SK-N-SH (cell line): ENCODE measurements around the gene ZNF620.

Source experiments
- EP300 ChIP-seq, 2 experiments: IDR thresholded peaks; 2 replicates each; pipeline versions ENCODE4 v1.4.0 to v1.6.1; 2012; ENCODE audit warnings: borderline replicate concordance in 1 of 2, low read depth in 1 of 2, low read length in 1 of 2
- RAD21 ChIP-seq: IDR thresholded peaks from 2 replicates; pipeline ENCODE4 v1.6.1; 2012; ENCODE audit warnings: mild to moderate bottlenecking, low read length
- SMC3 ChIP-seq: IDR thresholded peaks from 2 replicates; pipeline ENCODE4 v1.6.1; 2012; ENCODE audit warnings: low read depth, low read length, improper control_type of control experiment
- TCF12 ChIP-seq: IDR thresholded peaks from 2 replicates; pipeline ENCODE4 v1.4.0; 2012
- TF ChIP-seq, protein P1 (sequence below): fragments of 200-600 bp; sonication (generic); IDR thresholded peaks from 2 replicates; pipeline ENCODE4 v1.6.1; 2017; ENCODE audit warnings: antibody characterized with exemption, mild to moderate bottlenecking, moderate library complexity
- TF ChIP-seq, protein P2 (sequence below): IDR thresholded peaks from 2 replicates; pipeline ENCODE4; 2012

DNA sequence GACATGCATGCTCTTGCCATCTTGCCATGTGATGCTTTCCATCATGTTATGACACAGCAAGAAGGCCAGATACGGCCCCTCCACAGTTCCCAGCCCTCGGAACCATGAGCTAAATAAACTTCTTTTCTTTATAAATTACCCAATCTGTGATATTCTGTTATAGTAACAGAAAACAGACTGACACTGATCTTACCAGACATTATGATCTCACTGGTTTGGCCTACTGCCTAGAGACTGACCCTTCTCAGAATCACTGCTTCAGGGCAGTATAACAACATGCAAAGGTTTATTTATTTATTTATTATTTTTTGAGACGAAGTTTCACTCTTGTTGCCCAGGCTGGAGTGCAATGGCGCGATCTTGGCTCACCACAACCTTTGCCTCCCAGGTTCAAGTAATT lies 14.9 kb upstream of the ZNF620 start:
- TF ChIP-seq RAD21 (no peak), EP300 (IDR thresholded peaks at IDR 0.05; ENCODE audit: borderline replicate concordance in 1 of 2, low read depth in 1 of 2, low read length in 1 of 2) (no peak), TCF12 (no peak), SMC3 (no peak)
- TF ChIP-seq, protein P1, sequence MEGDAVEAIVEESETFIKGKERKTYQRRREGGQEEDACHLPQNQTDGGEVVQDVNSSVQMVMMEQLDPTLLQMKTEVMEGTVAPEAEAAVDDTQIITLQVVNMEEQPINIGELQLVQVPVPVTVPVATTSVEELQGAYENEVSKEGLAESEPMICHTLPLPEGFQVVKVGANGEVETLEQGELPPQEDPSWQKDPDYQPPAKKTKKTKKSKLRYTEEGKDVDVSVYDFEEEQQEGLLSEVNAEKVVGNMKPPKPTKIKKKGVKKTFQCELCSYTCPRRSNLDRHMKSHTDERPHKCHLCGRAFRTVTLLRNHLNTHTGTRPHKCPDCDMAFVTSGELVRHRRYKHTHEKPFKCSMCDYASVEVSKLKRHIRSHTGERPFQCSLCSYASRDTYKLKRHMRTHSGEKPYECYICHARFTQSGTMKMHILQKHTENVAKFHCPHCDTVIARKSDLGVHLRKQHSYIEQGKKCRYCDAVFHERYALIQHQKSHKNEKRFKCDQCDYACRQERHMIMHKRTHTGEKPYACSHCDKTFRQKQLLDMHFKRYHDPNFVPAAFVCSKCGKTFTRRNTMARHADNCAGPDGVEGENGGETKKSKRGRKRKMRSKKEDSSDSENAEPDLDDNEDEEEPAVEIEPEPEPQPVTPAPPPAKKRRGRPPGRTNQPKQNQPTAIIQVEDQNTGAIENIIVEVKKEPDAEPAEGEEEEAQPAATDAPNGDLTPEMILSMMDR = no peak
- TF ChIP-seq, protein P2, sequence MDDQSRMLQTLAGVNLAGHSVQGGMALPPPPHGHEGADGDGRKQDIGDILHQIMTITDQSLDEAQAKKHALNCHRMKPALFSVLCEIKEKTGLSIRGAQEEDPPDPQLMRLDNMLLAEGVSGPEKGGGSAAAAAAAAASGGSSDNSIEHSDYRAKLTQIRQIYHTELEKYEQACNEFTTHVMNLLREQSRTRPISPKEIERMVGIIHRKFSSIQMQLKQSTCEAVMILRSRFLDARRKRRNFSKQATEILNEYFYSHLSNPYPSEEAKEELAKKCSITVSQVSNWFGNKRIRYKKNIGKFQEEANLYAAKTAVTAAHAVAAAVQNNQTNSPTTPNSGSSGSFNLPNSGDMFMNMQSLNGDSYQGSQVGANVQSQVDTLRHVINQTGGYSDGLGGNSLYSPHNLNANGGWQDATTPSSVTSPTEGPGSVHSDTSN = no peak
